ENCODE measurements around the gene DNM2. TPM values are rescaled to one million over a fixed set of nuclear protein-coding genes. Genes with fewer than 3 reads are reported as not detected.

Gene DNM2
- total RNA-seq, 1 donor from 2014 or later: 77.4 TPM

Other genes starting within 250 kb of the DNM2 start
- 72.1 and 95.3 TPM in 2 replicates for gene KEAP1, start 214.7 kb upstream of the DNM2 start, total RNA-seq
- gene S1PR5, start 200.6 kb upstream of the DNM2 start, total RNA-seq: 0.13 TPM in 1 of 2 replicates, not detected in the other
- 7.8 and 9.0 TPM in 2 replicates for gene ATG4D, start 174.2 kb upstream of the DNM2 start, total RNA-seq
- 6.2 and 10.6 TPM in 2 replicates for gene KRI1, start 152.1 kb upstream of the DNM2 start, total RNA-seq
- 4.8 and 4.9 TPM in 2 replicates for gene CDKN2D, start 149.1 kb upstream of the DNM2 start, total RNA-seq
- gene AP1M2, start 130.8 kb upstream of the DNM2 start, total RNA-seq: not detected in 2 replicates
- 43.6 and 96.3 TPM in 2 replicates for gene SLC44A2, start 92.5 kb upstream of the DNM2 start, total RNA-seq
- 94.7 and 98.0 TPM in 2 replicates for gene ILF3, start 63.7 kb upstream of the DNM2 start, total RNA-seq
- gene QTRT1, start 16.6 kb upstream of the DNM2 start, total RNA-seq: 23.3 and 29.7 TPM in 2 replicates
- gene TMED1, start 118.1 kb downstream of the DNM2 start, total RNA-seq: 34.1 and 54.0 TPM in 2 replicates
- gene C19orf38, start 130.3 kb downstream of the DNM2 start, total RNA-seq: 0.13 TPM in 1 of 2 replicates, not detected in the other
- gene CARM1, start 153.5 kb downstream of the DNM2 start, total RNA-seq: 19.0 and 26.4 TPM in 2 replicates
- 71.2 and 86.7 TPM in 2 replicates for gene YIPF2, start 210.6 kb downstream of the DNM2 start, total RNA-seq
- 29.5 and 35.5 TPM in 2 replicates for gene TIMM29, start 210.7 kb downstream of the DNM2 start, total RNA-seq
- 50.1 and 77.0 TPM in 2 replicates for gene SMARCA4, start 243.0 kb downstream of the DNM2 start, total RNA-seq

Measured in dermis microvascular lymphatic vessel endothelial cell (primary cell).